Measurements from ENCODE around the gene EXOSC10.

DNA sequence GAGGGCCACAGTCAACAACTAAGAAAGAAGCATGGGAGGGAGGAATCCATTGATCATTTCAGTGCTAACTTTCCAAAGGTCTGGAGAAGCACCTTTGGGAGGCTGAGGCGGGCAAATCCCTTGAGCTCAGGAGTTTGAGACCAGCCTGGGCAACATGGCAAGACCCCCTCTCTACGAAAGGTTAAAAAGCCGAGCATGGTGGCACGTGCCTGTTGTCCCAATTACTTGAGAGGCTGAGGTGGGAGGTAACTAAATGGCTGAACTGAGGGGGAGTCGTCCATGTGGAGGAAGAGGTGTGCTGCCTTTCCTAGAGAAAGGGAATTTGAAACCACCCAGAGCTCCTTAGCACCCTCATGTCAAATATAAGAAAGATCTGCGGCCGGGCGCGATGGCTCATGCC is 68.8 kb downstream of the EXOSC10 start:
- TF ChIP-seq POLR2A (IDR thresholded peaks at IDR 0.05; ENCODE audit: low read depth, low read length): 0 out of 2 replicates have a peak, but pooled peaks have one; percentile 58
- TF ChIP-seq POLR2AphosphoS5 (IDR thresholded peaks at IDR 0.05; ENCODE audit: low read depth, low read length): no peak

Data from GM12891 (cell line).